HK-2 (cell line): ENCODE measurements around the gene RPTOR.
A peak's percentile ranks its signal among the peaks of the same experiment; 100 is the strongest.

Source experiments
- DNase-seq: peaks from one replicate; pipeline ENCODE4 v3.0.0-alpha.2; 2018; ENCODE audit not compliant: unreplicated experiment

RPTOR gene

GRCh38 chr17:80643326-80644099 lies 98.9 kb downstream of the RPTOR start:
- no peak for DNase-seq

GRCh38 chr17:80644536-80644935 lies 99.9 kb downstream of the RPTOR start:
- no peak for DNase-seq

DNA sequence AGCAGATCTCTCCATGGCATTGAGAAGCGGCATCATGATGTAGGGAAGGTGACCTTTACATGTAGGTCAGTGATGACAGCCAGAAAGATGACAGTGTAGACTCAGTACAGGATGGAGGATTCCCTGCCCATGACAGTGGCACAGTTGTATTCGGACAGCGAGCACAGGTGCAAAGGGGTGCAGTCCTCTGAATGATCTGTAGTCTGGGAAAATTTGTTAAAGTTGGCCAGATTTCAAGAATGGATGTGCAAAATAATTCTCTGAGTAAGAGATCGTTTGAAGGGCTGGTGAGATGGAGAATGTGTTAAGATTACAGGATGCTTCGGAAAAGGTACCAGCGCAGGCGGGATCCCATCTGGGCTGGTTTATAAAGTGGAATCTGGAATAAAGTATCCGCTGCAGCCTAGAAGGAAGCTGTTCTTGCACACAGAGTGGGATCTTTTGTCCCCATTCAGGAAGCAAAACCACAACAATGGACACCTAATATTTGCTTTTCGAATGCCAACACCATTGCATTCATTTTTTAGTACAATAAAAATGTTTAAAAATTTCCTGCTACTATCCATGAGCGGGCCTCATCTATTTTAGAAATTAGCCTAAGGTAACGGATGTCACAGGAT lies 101.2 kb downstream of the RPTOR start:
- DNase-seq, result no peak

GRCh38 chr17:80646328-80646727 lies 101.7 kb downstream of the RPTOR start:
- DNase-seq, result no peak

DNA sequence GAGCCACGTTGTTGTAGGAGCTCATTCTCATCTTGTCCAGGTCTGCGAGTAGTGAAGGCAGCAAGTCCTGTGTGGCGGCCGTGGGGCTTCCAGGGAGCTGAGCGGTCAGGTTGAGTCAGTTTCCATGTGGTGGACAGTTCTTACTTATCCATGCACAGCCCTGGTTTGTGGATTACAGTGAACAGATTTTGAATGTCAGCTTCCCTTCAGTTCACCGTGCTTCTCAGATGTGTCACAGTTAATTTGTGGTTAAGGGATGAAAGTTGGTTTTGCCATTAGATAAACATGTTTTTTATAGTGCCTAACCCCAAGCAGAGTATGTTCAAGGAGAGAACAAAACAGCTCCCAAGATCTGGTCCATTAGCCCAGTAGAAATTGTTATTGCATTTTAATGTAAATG lies 103.1 kb downstream of the RPTOR start:
- DNase-seq, result peak; percentile 64

DNA sequence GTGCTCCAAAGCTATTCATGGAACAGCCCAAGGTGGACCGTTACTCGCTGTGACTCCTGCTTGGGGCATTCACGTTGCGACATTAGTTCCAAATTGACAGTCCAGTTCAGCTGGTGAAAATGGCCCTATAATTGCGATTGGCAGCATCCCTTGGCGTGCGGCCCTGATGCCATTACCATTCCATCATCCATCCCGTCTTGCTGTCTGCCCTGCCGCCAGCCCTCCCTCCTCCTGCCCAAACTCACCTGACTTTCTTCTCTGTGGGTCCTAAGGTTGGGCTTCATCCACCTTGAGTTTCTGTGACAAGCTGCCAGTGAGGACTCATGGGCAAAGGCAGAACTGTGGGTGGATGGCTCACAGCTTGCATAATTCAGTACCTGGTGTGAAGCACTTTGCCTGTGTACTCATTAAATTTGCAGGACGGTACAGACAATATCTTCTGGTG lies 104.6 kb downstream of the RPTOR start:
- no peak for DNase-seq

DNA sequence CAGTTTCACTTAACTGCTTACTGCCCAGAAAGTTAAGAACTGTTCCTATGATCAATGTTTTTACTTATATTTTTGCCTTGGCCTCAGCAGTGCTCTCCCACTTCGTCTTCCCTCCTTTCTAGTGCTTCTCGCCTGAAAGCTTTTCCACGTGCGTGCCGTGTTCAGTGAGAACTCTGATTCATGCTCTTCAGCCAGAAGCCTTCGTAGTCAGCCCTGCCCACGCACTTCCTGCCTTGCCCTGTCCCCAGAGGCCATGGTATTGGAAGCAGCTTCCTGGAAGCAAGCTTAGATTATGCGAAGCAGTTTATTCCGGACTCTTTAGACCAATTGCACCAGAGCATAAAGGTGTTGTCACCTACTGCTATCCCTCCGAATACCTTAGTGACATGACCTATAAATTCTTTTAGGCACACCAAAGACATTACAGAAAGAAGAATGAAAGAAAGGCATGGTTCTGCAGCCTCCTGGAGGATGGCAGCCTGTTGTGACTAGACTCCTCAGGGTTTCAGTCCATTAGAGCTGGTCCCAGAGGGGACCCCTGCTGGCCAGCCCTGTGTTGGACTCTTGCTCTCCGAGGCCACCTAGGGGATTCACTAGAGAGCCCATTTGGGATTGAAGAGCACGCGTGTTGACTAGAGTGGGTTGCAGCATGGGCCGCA lies 105.2 kb downstream of the RPTOR start:
- DNase-seq, result peak; percentile 79

DNA sequence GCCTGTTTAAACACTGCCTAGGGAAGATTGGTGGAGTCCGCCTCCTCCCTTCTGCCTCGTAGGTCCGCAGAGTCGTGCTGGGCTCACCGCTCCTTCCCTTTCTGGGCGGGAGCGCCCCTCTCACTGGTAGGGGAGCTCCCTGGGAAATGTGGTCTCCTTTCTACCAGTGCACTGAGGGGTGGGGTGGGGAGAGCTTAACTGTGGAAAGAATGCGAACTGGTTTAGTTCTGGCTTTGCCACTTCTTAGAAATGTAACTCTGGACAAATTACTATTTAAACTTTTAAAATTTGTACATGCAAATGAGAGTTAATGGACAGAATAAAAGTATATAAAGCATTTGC lies 105.7 kb downstream of the RPTOR start:
- DNase-seq, result no peak

DNA sequence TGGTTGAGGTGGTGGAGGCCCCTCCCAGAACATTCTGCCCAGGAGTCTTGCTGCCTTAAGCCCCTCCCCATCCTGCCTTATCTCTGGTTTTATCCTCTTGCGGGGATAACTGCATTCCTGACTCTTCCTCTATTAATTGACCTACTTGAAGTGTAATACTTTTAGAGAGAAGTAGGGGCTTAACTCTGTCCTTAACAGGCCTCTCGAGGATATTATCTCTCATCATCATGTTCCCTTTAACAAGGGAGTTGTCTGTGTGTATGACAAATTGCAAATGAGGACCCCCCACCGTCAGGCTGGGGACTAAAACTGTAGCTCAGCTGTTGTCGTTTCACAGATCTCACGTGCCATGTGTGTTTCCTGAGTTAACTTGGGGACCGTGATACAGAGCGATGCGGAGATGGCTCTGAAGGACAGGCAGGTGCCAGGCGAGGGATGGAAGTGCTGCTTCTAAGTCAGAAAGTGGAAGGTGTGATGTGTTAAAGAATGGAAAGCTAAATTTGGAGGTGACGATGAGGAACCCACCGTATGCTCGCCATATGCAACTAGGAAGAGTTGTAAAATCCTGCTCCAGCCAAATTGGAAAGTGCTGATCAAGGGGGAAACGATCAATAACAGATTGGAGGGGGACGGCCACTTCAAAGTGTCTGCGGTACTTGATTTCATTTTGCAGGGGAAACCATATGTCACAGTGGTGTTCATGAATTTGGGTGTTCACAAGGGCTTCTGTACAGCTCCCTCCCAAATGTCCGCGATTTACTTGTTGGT lies 106.3 kb downstream of the RPTOR start:
- no peak for DNase-seq

DNA sequence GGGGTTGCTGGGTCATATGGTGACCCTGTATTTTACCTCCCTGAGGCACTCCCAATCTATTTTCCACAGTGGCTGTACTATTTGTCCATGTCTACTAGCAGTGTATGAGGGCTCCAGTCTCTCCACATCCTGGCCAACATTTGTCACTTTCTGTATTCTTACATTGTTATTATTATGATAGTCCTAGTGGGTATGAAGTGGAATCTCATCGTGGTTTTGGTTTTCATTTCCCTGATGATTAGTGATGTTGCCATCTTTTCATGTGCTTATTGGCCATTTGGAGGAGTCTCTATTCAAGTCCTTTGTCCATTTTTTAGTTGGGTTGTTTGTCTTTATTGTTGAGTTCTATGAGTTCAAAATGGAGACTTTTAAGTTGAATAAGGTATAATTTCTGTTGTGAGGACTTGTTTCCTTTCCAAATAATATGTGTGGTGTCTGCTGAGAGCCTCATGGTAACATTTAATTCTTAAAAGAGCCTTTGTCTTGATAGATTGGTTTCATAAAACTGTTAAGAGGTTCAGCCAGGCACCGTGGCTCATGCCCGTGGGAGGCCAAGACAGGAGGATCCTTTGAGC lies 108.2 kb downstream of the RPTOR start:
- DNase-seq, result no peak

GRCh38 chr17:80653856-80654255 lies 109.2 kb downstream of the RPTOR start:
- no peak for DNase-seq

GRCh38 chr17:80655608-80656007 lies 111.0 kb downstream of the RPTOR start:
- no peak for DNase-seq

DNA sequence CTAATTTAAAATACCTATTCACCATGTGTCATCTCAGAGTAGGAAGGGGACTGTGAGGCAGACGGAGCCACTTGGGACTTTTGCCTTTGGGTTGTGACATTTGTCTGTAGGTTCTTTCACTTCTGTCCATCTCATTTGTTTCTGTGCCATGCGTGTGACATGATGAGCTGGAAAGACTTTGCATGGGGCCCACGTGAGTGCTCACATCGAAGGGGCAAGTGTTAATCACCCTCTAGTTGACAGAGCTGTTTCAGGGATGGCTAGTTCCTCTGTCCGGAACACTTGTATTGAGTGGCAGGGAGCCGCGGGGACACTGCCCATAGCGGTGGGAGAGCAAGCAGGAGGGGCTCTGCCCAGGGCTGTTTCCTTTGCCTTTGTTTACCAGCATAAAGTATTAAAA lies 112.0 kb downstream of the RPTOR start:
- no peak for DNase-seq

DNA sequence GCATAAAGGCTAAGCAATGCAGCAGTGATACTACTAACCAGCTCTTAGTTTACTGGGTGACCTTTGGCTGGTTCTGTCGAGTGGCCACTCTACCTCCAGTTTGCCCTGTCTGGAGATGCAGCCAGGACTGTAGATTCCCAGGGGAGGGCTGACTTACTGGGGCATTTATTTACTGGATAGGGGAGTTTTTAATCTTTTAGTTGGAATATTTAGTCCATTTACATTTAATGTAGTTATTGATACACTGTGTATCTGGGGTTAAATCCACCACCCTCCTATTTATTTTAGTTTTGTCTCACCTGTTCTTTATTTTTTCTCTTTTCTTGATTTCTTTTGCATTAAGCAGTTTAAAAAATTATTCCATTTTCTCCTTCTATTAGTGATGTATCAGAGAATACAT lies 112.9 kb downstream of the RPTOR start:
- DNase-seq, result no peak

- no peak for DNase-seq
These were observed 114.2 kb downstream of the RPTOR start for GRCh38 chr17:80658821-80659220.

DNA sequence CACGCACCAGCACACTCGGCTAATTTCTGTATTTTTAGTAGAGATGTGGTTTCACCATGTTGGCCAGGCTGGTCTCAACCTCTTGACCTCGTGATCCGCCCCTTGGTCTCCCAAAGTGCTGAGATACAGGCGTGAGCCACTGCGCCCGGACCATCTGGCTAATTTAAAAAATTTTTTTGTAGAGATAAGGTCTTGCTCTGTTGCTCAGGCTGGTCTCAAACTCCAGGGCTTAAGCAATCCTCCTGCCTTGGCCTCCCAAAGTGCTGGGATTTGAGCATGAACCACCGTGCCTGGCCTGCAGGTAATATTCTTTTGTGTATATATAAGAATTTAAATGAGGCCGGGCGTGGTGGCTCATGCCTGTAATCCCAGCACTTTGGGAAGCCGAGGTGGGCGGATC lies 115.0 kb downstream of the RPTOR start:
- DNase-seq, result no peak

- no peak for DNase-seq
These were observed 116.0 kb downstream of the RPTOR start for GRCh38 chr17:80660527-80661198.

DNA sequence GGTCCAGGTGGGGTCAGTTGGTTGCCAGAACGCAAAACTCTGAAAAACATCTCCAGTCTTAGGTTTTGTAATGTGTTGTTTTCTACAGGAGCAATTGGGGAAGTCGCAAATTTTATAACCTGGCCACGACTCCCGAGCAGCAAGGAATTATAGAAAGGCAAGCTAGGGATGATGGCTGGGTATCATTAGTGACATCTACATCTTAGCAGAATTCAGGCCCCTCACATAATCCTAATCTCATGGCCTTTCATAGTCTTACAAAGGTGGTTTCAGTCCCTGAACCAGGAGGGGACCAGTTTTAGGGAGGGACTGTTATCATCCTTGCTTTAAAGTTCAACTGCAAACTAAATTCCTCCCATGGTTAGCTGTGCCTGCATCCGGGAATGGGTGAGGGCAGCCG lies 117.9 kb downstream of the RPTOR start:
- DNase-seq, result no peak

DNA sequence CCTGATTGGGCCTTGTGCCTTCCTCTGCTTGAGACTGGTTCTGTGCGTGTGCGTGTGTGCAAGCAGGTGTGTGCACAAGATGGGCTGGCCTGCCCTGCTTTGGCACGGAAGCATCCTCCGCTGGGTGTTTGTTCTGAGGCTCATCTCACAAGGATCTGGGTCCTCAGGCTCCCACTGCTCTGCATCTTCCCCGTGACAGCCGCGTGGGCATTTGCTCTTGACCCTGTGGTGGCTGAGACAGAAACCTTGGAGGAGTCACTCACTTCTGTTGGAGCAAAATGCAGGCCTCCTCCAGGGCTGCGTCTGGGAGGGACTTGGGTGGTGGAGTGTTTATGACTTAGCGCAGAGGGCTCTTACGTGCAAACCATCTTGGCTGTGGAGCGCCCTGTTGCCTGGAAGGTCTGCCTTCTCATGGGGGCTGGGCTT lies 119.2 kb downstream of the RPTOR start:
- DNase-seq, result no peak

- no peak for DNase-seq
These were observed 119.7 kb downstream of the RPTOR start for GRCh38 chr17:80664217-80664790.

GRCh38 chr17:80665792-80666191 lies 121.2 kb downstream of the RPTOR start:
- no peak for DNase-seq
